LoVo (cell line): ENCODE data around the gene DDX53.

ENCODE experiments used
- DNase-seq: peaks from one replicate; pipeline ENCODE4 v3.0.0-alpha.2; 2016; ENCODE audit warnings: low spot score

The DDX53 gene

GRCh38 chrX:22999696-23000223 is at the start of gene DDX53:
Gene DDX53, plus strand, starts transcription at chrX:22999960. Its CDS starts 98 bp downstream, at chrX:23000058.
- DNase-seq: no peak

- DNase-seq: no peak
These were observed 49.2 kb upstream of the DDX53 start for GRCh38 chrX:22950269-22951266.

- no peak for DNase-seq
These were observed 47.8 kb upstream of the DDX53 start for GRCh38 chrX:22952010-22952409.

GRCh38 chrX:22958250-22958649 is 41.5 kb upstream of the DDX53 start:
- DNase-seq: no peak

- DNase-seq: no peak
These were observed 40.4 kb upstream of the DDX53 start for GRCh38 chrX:22959204-22959920.

- DNase-seq: no peak
These were observed 36.6 kb upstream of the DDX53 start for GRCh38 chrX:22963196-22963595.

- DNase-seq: no peak
These were observed 31.3 kb upstream of the DDX53 start for GRCh38 chrX:22968494-22968893.

GRCh38 chrX:22969411-22969810 is 30.3 kb upstream of the DDX53 start:
- DNase-seq: no peak

GRCh38 chrX:22970861-22971260 is 28.9 kb upstream of the DDX53 start:
- no peak for DNase-seq

GRCh38 chrX:22974616-22975015 is 25.1 kb upstream of the DDX53 start:
- DNase-seq: no peak

GRCh38 chrX:22975786-22976185 is 24.0 kb upstream of the DDX53 start:
- no peak for DNase-seq

GRCh38 chrX:22985958-22986357 is 13.8 kb upstream of the DDX53 start:
- no peak for DNase-seq

- no peak for DNase-seq
These were observed 12.3 kb upstream of the DDX53 start for GRCh38 chrX:22987452-22987851.

- no peak for DNase-seq
These were observed 3.4 kb downstream of the DDX53 start for GRCh38 chrX:23003116-23003515.

- no peak for DNase-seq
These were observed 8.8 kb downstream of the DDX53 start for GRCh38 chrX:23008431-23009099.

GRCh38 chrX:23012162-23012561 is 12.4 kb downstream of the DDX53 start:
- no peak for DNase-seq

- DNase-seq: no peak
These were observed 12.9 kb downstream of the DDX53 start for GRCh38 chrX:23012636-23013035.

- no peak for DNase-seq
These were observed 13.6 kb downstream of the DDX53 start for GRCh38 chrX:23013366-23013765.

- DNase-seq: no peak
These were observed 31.8 kb downstream of the DDX53 start for GRCh38 chrX:23031600-23031999.

GRCh38 chrX:23035493-23035892 is 35.7 kb downstream of the DDX53 start:
- no peak for DNase-seq

- no peak for DNase-seq
These were observed 46.7 kb downstream of the DDX53 start for GRCh38 chrX:23046443-23046842.
